ENCODE measurements around the gene SP2. TPM values are rescaled to one million over a fixed set of nuclear protein-coding genes. Genes with fewer than 3 reads are reported as not detected.

SP2 gene
- total RNA-seq, 4 donors from 2014 or later: 7.1 to 14.1 (median 12.3) TPM

DNA sequence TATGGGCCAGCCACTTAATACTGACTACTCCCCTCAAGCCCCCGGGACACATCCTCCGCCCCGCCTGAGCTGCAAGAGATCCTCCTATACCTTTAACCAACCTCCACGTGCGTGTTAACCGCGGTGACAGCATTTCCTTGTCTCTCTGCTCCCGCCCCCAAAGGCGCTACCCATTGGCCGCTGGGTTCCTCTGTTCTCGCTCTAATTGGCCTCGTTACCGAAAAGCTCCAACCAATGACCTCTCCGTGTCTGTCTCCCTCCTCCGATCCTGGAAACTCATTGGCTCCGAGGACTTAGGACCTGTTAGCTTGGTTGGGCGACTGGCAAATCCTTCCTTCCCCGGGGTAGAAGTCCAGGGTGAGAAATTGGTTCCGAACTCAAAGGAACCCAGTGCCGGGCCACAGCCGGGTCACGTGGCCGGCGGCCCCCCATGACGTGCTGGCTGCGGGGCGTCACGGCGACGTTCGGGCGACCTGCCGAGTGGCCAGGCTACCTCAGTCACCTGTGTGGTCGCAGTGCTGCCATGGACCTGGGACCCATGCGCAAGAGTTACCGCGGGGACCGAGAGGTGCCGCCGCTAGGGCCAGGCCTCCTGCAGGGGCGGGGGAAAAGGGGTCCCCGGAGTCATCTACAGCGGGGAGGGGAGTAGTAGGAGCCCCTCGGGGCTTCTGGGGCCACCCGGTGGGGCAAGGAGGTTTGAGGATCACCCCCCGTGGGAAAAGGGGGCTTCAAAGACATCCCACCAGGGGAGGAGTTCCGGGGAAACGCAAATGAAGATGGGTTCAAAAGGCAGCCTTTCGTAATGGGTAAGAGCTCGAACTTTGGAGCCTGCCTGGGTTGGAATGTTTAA, 45.4 kb downstream of the SP2 start, which contains the start of gene PNPO:
TSS of gene PNPO (plus strand) at position 326 of the 850 bp plus-strand sequence. CDS start at position 431, 105 bp downstream.
- Histone ChIP-seq H3K36me3 (no peaks in the 10 kb centered on the region), H3K9me3 (no peaks in the 10 kb centered on the region), H3K4me1 (peaks cover 26 to 41% of the 10 kb centered on the region in 2 donors), H3K27me3 (no peaks in the 10 kb centered on the region), H3K27ac (peak within 1 kb of the TSS; percentile 49 to 89 (median 77)), H3K4me3 (replicated peaks in 1 of 3) (peak within 1 kb of the TSS; percentile 56 to 67 (median 64))
- 1% methylated on average over 39 to 43 of the region's 50 CpGs for WGBS, 2 donors
- TF ChIP-seq, protein P1, sequence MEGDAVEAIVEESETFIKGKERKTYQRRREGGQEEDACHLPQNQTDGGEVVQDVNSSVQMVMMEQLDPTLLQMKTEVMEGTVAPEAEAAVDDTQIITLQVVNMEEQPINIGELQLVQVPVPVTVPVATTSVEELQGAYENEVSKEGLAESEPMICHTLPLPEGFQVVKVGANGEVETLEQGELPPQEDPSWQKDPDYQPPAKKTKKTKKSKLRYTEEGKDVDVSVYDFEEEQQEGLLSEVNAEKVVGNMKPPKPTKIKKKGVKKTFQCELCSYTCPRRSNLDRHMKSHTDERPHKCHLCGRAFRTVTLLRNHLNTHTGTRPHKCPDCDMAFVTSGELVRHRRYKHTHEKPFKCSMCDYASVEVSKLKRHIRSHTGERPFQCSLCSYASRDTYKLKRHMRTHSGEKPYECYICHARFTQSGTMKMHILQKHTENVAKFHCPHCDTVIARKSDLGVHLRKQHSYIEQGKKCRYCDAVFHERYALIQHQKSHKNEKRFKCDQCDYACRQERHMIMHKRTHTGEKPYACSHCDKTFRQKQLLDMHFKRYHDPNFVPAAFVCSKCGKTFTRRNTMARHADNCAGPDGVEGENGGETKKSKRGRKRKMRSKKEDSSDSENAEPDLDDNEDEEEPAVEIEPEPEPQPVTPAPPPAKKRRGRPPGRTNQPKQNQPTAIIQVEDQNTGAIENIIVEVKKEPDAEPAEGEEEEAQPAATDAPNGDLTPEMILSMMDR (IDR thresholded peaks at IDR 0.05): peak in 1 of 6 experiments; percentile 15
- peak in 1 of 2 donors; percentile 85 for TF ChIP-seq POLR2A (IDR thresholded peaks at IDR 0.05)
- intact Hi-C loops (cut with DNase I): loop anchor here (5.0 kb wide), 1 partner anchor 44 kb away; the partner anchor contains the start of gene SP2
- peak; percentile 96 for DNase-seq

DNA sequence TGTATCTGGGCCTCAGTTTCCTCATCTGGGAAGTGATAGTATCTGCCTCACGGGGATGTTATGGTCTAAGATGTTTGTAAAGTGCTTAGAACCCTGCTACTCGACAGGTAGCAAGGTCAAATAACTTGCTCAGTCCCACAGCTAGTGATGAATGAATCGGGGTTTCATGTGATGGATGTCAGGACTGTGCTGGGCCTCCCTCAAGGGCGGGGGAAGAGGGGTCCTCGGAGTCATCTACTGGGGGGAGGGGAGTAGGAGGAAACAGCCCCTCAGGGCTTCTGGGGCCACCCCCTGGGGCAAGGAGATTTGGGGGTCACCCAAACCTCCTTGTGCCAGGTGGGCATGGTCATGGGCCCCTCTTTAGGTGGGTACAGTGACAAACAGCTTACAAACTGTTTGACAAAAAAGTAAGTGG, 46.1 kb downstream of the SP2 start:
- Histone ChIP-seq H3K27me3 (no peaks in the 10 kb centered on the region), H3K4me3 (replicated peaks in 1 of 3) (peak overlapping the region in 2 of 3 donors; percentile 64 to 67), H3K27ac (peak overlapping the region; percentile 49 to 89 (median 77)), H3K4me1 (peaks cover 26 to 39% of the 10 kb centered on the region in 2 donors), H3K9me3 (no peaks in the 10 kb centered on the region), H3K36me3 (no peaks in the 10 kb centered on the region)
- intact Hi-C loops (cut with DNase I): loop anchor here (5.0 kb wide), 1 partner anchor 45 kb away; the partner anchor contains the start of gene SP2
- TF ChIP-seq, protein P1 (IDR thresholded peaks at IDR 0.05): no peak
- no peak for TF ChIP-seq POLR2A (IDR thresholded peaks at IDR 0.05)
- no peak for DNase-seq
- WGBS, 2 donors: 15 to 31% methylated on average over 5 of the region's 5 CpGs

DNA sequence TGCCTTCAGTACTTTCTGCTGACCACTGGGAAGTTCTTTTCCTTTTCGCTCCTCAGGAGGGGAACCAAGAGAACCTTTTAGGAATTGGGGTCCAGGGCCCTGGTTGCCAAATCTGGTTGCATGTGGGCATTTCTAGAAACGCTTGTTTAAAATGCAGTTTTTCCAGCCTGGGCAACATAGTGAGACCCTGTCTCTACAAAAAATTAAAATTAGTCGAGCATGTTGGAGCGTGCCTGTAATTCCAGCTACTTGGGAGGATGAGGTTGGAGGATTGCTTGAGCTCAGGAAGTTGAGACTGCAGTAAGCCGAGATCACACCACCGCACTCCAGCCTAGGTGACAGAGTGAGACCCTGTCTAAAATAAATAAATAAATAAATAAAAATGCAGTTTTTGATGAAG, 46.5 kb downstream of the SP2 start:
- peaks cover 26 to 39% of the 10 kb centered on the region in 2 donors for H3K4me1 ChIP-seq
- H3K27me3 ChIP-seq: no peaks in the 10 kb centered on the region
- TF ChIP-seq, protein P1 (IDR thresholded peaks at IDR 0.05): no peak
- TF ChIP-seq POLR2A (IDR thresholded peaks at IDR 0.05): no peak
- H3K9me3 ChIP-seq: no peaks in the 10 kb centered on the region
- H3K36me3 ChIP-seq: no peaks in the 10 kb centered on the region
- intact Hi-C loops (cut with DNase I): loop anchor here (5.0 kb wide), 1 partner anchor 45 kb away; the partner anchor contains the start of gene SP2
- H3K27ac ChIP-seq: peak overlapping the region; percentile 18 to 89 (median 77)
- no peak overlapping the region for H3K4me3 ChIP-seq (replicated peaks in 1 of 3)
- WGBS, 2 donors: 75 to 78% methylated on average over 6 of the region's 6 CpGs
- DNase-seq: no peak

DNA sequence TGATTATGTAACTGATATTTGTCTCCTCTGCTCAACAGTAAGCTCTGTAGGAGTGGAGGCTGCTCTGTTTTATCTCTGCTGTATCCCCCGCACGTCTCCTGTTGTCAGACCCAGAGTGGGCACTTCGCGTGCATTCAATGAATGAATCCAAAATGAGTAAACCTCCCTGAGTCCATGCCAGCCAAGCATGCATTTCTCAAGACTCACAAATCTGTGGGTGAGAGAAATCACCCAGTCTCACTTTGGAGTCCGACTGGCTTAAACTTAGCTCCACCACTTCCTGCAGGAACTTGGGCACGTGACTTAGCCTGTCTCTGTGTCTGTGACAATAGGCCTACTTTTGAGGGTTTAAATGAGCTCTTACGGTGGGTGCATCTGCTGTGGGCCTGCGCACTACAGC, 49.0 kb downstream of the SP2 start:
- peaks cover 41 to 57% of the 10 kb centered on the region in 2 donors for H3K4me1 ChIP-seq
- DNase-seq: no peak
- no peaks in the 10 kb centered on the region for H3K9me3 ChIP-seq
- no peaks in the 10 kb centered on the region for H3K27me3 ChIP-seq
- no peaks in the 10 kb centered on the region for H3K36me3 ChIP-seq
- peak overlapping the region; percentile 51 to 92 (median 65) for H3K27ac ChIP-seq
- intact Hi-C loops (cut with DNase I): no loop called here
- 73 to 77% methylated on average over 8 of the region's 8 CpGs for WGBS, 2 donors
- H3K4me3 ChIP-seq (replicated peaks in 1 of 3): no peak overlapping the region
- TF ChIP-seq, protein P1 (IDR thresholded peaks at IDR 0.05): no peak
- no peak for TF ChIP-seq POLR2A (IDR thresholded peaks at IDR 0.05)

Data from thyroid gland (tissue), 4 donors.